IPS-18c (cell line): ENCODE results near the gene SNAPC2.

Experiments used
- H3K4me3 ChIP-seq: 2 replicates; pipeline ENCODE4 v1.7.0; 2013; ENCODE audit warnings: low read depth, mild to moderate bottlenecking, low read length, moderate library complexity; ENCODE audit not compliant: insufficient read depth
- H3K9me3 ChIP-seq: one replicate; pipeline ENCODE4 v1.6.1; 2013; ENCODE audit warnings: mild to moderate bottlenecking, low read length, moderate library complexity; ENCODE audit not compliant: control insufficient read depth, insufficient read depth

Gene SNAPC2

DNA sequence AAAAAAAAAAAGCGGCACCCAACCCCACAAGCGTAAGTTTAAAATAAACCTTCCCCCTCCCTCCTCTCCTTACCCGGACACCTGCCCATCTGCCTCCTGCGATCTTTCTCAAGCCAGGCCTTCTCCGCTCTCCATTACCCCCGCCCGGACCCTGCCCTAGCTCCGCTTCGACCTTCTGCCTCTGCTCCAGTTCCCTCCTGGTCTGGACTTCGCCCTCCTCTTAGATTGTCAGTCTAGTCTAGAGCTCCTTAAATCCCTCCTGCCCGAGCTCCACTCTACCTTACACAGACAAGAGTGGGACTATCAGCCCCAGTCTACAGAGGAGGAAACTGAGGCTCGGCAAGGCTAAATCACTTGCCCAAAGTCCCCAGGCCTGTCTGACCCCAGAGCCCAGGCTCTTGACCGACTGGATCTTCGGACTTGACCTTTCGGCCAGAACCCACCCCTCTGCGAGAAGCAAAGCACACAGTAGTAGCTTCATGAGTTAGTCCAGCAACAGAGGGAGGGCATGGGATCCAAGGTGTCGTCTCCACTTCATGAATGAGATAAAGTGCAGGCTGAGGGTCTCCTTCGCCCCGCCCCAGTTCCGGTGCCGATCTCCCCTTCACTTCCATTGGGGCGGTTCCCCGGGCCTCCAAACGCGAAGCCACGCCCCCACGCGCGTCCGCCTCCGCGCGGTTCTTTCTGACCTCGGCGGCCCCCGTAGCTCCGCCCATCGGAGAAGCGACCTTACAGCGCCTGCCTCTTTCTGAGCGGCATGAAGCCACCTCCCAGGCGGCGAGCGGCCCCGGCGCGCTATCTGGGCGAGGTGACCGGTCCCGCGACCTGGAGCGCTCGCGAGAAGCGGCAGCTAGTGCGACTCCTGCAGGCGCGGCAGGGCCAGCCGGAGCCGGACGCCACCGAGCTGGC lies at the start of gene SNAPC2:
TSS of gene SNAPC2 (plus strand) at position 729 of the 909 bp plus-strand sequence. CDS start at position 758, 29 bp downstream.
- Histone ChIP-seq H3K4me3 (peak within 1 kb of the TSS; percentile 96), H3K9me3 (no peaks in the 10 kb centered on the region)

- H3K9me3 ChIP-seq, result no peaks in the 10 kb centered on the region
- H3K4me3 ChIP-seq, result no peak overlapping the region; the same call in 1 of the 2 replicates
Observed at GRCh38 chr19:7870571-7871436, 49.3 kb upstream of the SNAPC2 start.

GRCh38 chr19:7871437-7872305 lies 48.5 kb upstream of the SNAPC2 start:
- Histone ChIP-seq H3K9me3 (no peaks in the 10 kb centered on the region), H3K4me3 (peak overlapping the region; percentile 37; the same call in 1 of the 2 replicates)

GRCh38 chr19:7872306-7873204 lies 47.6 kb upstream of the SNAPC2 start:
- peak overlapping the region; percentile 72; the same call in 1 of the 2 replicates for H3K4me3 ChIP-seq

GRCh38 chr19:7873304-7874075 lies 46.6 kb upstream of the SNAPC2 start:
- Histone ChIP-seq H3K4me3 (peak overlapping the region; percentile 72), H3K9me3 (no peaks in the 10 kb centered on the region)

More at GRCh38 chr19:7872306-7873204, 47.6 kb upstream of the SNAPC2 start:
- H3K9me3 ChIP-seq, result no peaks in the 10 kb centered on the region

DNA sequence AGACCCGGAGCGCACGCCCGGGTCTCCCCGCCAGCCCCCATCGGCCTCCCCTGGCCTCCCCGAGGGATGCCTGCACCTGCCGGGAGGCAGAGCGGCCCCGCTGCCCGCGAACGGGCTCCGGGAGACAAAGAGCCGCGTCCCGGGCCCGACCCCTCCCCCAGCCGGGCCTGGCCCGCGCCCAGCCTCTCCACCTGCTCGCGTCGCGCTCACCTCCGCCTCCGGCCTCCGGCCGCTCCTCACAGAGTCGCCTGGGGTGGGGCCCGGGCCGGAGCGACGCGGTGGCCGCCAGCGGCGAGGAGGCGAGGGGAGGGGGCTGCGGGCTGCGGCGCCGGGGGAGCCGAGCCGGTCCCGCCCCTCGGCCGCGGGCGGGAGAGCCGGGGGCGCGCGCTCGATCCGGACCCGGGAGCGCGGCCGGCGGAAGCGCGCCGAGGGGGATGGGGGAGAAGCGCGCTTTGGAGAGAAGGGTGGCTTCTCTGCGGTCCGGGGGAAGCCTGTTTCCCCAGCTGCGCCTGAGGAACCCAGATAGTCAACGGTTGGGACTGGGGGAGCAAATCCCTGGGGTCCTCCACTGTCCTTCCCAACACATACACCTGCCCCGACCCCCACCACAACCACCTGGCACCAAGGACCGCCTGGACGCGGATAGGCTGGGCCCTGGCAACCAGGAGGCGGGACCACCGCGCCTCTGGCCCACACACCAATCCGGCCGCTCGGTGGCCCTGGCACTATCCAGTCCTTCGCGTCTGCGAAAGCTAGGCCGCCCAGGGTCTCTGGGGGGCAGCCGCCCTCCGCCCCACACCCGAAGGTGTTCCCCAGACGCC lies 45.9 kb upstream of the SNAPC2 start, which contains the start of gene PRR36:
TSS of gene PRR36 (minus strand) at position 315 of the 821 bp plus-strand sequence. CDS start 701 bp downstream, outside the sequence.
- Histone ChIP-seq H3K4me3 (peak within 1 kb of the TSS; percentile 72), H3K9me3 (no peaks in the 10 kb centered on the region)

DNA sequence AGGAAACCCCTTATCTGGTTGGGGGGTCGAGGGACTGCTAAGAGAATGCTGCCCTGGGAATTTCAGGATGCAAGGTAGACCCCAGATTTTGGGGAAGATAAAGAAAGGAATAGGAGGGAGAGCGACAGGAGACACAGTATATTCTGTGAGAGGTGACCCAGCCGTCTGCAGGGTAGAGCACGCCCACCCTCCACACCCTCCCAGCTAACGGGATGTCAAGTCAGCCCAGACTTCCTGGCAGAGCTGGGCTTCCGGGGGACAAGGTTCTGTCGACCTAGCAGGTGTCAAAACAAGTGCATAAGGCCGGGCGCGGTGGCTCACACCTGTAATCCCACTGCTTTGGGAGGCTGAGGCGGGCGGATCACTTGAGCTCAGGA lies 45.3 kb upstream of the SNAPC2 start:
- Histone ChIP-seq H3K9me3 (no peaks in the 10 kb centered on the region), H3K4me3 (peak overlapping the region; percentile 72)

DNA sequence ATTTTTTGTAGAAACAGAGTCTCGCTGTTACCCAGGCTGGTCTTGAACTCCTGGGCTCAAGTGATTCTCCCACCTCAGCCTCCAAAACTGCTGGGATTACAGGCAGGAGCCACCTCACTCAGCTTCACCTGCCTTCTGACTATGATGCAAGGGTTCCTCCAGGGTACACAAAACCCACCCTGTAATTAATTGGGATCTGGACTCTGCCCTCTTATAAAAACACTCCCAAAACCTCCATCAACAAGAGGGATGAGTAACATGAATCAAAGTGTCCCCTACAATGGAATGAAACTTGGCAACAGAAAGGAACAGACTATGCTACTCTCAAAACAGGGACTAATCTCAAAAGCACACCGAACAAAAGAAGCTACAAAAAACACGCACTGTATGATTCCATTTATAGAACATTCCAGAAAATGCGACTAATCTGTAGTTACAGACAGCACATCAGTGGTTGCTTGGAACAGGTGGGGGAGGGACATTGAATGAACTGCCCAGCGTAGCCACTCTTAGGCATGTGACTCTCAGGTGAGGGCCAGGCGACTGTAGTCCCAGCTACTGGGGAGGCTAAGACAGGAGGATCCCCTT lies 42.8 kb upstream of the SNAPC2 start:
- no peaks in the 10 kb centered on the region for H3K9me3 ChIP-seq
- no peak overlapping the region for H3K4me3 ChIP-seq

DNA sequence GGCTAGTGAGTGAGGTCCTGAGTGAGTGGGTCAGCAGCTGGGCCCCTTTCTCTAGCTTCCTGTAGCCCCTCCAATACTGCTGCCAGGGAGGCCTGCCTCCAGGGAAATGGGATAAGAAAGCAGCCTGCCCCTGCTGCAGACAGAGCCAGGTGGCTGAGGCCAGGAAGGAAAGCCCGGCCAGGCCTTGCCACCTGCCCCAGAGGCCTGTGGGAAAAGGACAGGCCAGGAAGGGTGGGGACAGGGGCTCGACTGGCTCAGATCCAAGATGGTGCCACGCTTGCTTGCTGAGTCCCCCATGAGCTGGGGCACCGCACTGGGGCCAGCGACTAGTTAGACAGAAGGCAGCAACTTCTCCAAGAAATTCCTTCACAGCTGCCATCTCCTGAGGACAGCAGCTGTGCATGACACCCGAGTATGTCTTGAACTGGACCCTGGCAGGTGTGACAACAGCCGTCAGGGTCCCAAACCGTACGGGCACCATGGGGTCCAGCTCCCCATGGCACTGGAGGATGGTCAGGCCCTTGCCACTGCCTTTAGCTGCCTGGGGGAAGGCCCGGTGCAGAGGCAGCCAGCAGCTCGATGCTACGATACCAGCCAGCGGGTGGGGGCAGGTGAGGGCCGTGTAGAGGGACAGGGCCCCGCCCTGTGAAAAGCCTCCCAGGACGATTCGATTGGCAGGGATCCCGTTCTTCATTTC lies 40.9 kb upstream of the SNAPC2 start:
- H3K9me3 ChIP-seq, result no peaks in the 10 kb centered on the region
- no peak overlapping the region for H3K4me3 ChIP-seq

DNA sequence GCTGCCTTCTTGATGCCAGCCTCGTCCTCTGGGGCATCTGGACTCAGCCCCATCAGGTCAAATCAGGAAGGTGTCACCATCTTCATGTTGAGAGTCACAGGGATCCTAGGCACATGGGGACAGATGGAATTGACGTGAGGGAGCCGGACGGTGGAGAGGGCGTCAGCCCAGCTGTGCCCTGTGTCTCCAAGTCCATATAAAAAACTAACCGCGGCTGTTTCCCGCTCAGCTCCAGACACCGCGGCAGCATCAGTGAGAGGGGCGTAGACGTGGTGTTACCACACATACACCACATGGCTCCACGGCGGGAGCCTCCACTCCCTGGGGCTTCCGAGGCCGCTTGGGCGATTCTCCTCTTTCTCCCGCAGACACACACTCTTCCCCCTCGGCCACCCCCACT lies 40.3 kb upstream of the SNAPC2 start:
- Histone ChIP-seq H3K4me3 (no peak overlapping the region), H3K9me3 (no peaks in the 10 kb centered on the region)

DNA sequence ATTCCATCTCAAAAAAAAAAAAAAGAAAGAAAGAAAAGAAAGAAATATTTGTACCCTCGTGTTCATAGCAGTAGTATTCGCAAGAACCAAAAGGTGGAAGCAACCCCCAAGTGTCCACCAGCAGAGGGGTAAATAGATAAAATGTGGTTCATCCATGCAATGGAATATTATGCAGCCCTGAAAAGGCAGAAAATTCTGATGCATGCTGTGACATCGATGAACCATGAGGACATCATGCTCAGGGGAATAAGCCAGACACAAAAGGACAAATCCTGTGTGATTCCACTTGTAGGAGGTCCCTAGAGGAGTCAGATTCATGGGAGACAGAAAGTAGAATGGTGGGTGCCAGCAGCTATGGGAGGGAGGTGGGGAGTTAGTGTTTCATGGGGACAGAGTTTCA lies 38.2 kb upstream of the SNAPC2 start:
- no peaks in the 10 kb centered on the region for H3K9me3 ChIP-seq

DNA sequence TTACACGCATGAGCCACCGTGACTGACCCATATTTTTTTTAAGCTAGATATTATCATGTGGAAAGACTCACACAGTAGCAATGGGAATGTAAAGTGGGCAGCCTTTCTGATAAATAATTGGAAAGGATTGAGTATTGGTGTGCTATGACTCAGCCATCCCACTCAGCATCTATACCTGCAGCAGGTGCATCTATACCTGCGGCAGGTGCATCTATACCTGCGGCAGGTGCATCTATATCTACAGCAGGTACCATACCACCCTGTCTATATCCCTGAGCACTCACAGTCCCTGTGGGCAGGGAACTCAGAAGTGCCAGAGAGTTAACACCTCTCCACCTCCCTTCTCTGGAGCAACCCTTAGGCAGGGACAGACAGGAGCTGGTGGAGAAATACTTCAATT lies 37.0 kb upstream of the SNAPC2 start:
- H3K4me3 ChIP-seq, result no peak overlapping the region
- H3K9me3 ChIP-seq, result no peaks in the 10 kb centered on the region

More for the DNA sequence above, 38.2 kb upstream of the SNAPC2 start:
- no peak overlapping the region for H3K4me3 ChIP-seq

DNA sequence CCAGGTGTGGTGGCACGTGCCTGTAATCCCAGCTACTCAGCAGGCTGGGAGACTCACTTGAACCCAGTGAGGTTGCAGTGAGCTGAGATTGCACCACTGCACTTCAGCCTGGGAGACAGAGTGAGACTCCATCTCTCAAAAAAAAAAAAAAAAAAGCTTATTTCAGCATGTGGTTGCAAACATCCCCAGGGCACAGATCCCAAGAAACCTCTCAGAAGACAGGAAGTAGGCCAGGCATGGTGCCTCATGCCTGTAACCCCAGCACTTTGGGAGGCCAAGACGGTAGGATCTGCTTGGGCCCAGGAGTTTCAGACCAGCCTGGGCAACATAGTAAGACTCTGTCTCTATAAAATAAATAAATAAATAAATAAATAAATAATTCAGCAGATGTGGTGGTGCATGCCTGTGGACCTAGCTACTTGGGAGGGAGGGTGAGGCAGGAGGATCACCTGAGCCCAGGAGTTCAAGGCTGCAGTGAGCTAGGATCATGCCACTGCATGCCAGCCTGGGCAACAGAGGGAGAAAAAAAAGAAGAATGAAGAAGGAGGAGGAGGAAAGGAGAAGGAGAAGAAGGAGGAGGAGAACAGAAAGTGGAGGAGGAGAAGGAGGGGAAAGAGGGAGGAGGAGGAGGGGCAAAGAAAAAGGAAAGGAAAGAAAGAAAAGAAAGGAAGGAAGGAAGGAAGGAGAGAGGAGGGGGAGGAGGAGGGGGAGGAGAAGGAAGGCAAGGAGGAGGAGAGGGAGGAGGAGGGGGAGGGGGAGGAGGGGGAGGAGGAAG lies 36.2 kb upstream of the SNAPC2 start:
- no peak overlapping the region for H3K4me3 ChIP-seq

More for the DNA sequence above, 36.2 kb upstream of the SNAPC2 start:
- H3K9me3 ChIP-seq, result no peaks in the 10 kb centered on the region
